ENCODE results near the gene SUFU. TPM values are rescaled to one million over a fixed set of nuclear protein-coding genes. Genes with fewer than 3 reads are reported as not detected.

The SUFU gene
- total and polyA plus RNA-seq, 2 of the 8 experiments (the other 6 are each of a cell fraction or from before 2014, with no cell fraction given) = 7.0 to 10.8 TPM

GRCh38 chr10:102613286-102613685, 109.5 kb downstream of the SUFU start:
- no peak overlapping the region for H3K23ac ChIP-seq (ENCODE audit: insufficient read length)
- no peak overlapping the region for H2BK20ac ChIP-seq (ENCODE audit: low read length)
- H3K4me2 ChIP-seq (ENCODE audit: insufficient read depth in 1 of 2, low read depth in 2 of 2, low read length in 2 of 2) = no peak overlapping the region
- no peak overlapping the region for H2AFZ ChIP-seq (ENCODE audit: low read length)
- H3K56ac ChIP-seq (replicated peaks; ENCODE audit: insufficient read length, low read depth, low read length) = no peak overlapping the region
- H3K27me3 ChIP-seq (replicated peaks in 1 of 4; ENCODE audit: control insufficient read depth in 3 of 4, extremely low read depth in 1 of 4, insufficient read depth in 3 of 4, low read length in 3 of 4) = no peaks in the 10 kb centered on the region
- H3K23me2 ChIP-seq (ENCODE audit: low read depth, low read length) = no peaks in the 10 kb centered on the region
- H2BK12ac ChIP-seq (ENCODE audit: low read depth, low read length) = no peak overlapping the region
- peaks cover 0 to 6% (median 2%) of the 10 kb centered on the region in 4 experiments; a peak in 1 of 7 replicates for H3K4me1 ChIP-seq (replicated peaks in 1 of 4; ENCODE audit: control insufficient read depth in 3 of 4, insufficient read depth in 4 of 4, low read length in 3 of 4)
- no peak overlapping the region for H3K27ac ChIP-seq (ENCODE audit: low read depth, low read length)
- ChIA-PET POLR2A (ENCODE audit: partially characterized antibody) (interaction anchor here (1.0 to 2.5 kb wide), 3 partner anchors 15 to 31 kb away, joined by 4 to 11 read pairs (median 4); partner anchors contain the start of gene TRIM8), CTCF (ENCODE audit: partially characterized antibody) (interaction anchor here (0.9 to 8.9 kb wide), 10 partner anchors 8 to 384 kb away, joined by 3 to 160 read pairs (median 6); partner anchors contain the start of gene TRIM8)
- no peak overlapping the region for H2BK15ac ChIP-seq (ENCODE audit: low read length)
- H4K8ac ChIP-seq (ENCODE audit: extremely low read depth, insufficient read depth, low read length) = no peak overlapping the region
- WGBS, 2 experiments (ENCODE audit: extremely low coverage in 1 of 2, insufficient coverage in 1 of 2, insufficient read length in 1 of 2, insufficient replicate concordance in 2 of 2, low coverage in 1 of 2, low lambda C conversion rate in 2 of 2, missing lambda C conversion rate in 1 of 2) = 93% methylated on average over 7 of the region's 7 CpGs; no CpG with 5 or more reads in 1 of the 2 experiments
- H3K36me3 ChIP-seq (ENCODE audit: control insufficient read depth in 2 of 4, insufficient read depth in 4 of 4, low read length in 3 of 4) = peaks cover 0 to 3% (median 0%) of the 10 kb centered on the region in 4 experiments; a peak in 2 of 8 replicates
- H2AK5ac ChIP-seq (ENCODE audit: low read depth, low read length) = no peak overlapping the region
- no peak overlapping the region for H3K18ac ChIP-seq (ENCODE audit: extremely low read depth, low read length)
- DNase-seq (ENCODE audit: low read depth in 1 of 2, low spot score in 2 of 2) (no peak), FAIRE-seq (no peak)
- no peaks in the 10 kb centered on the region for H3K9me3 ChIP-seq (ENCODE audit: insufficient read depth in 2 of 2, low read depth in 1 of 2, low read length in 1 of 2)
- H4K5ac ChIP-seq (ENCODE audit: insufficient read length, low read depth, low read length) = no peak overlapping the region
- H3K4ac ChIP-seq (replicated peaks; ENCODE audit: insufficient read length, low read depth, low read length) = no peak overlapping the region
- no peaks in the 10 kb centered on the region for H3K79me2 ChIP-seq (ENCODE audit: control insufficient read depth in 1 of 2, insufficient read depth in 2 of 2, low read length in 2 of 2)
- H3K4me3 ChIP-seq (ENCODE audit: extremely low read depth in 1 of 4, insufficient read depth in 2 of 4, low read depth in 3 of 4, low read length in 4 of 4) = no peak overlapping the region
- no peaks in the 10 kb centered on the region for H4K20me1 ChIP-seq (replicated peaks in 1 of 2; ENCODE audit: control insufficient read depth in 1 of 2, insufficient read depth in 2 of 2, low read length in 2 of 2)
- no peak overlapping the region for H2BK120ac ChIP-seq (replicated peaks; ENCODE audit: low read depth, low read length)
- no peak overlapping the region for H2BK5ac ChIP-seq (ENCODE audit: low read depth, low read length)
- H4K91ac ChIP-seq (replicated peaks; ENCODE audit: insufficient read length, low read length) = no peak overlapping the region
- no peak overlapping the region for H3K14ac ChIP-seq (ENCODE audit: insufficient read length)
- H3K79me1 ChIP-seq (ENCODE audit: low read depth, low read length) = no peaks in the 10 kb centered on the region; the same call in 1 of the 2 replicates
- H3K9ac ChIP-seq (replicated peaks in 1 of 4; ENCODE audit: extremely low read depth in 1 of 4, low read depth in 3 of 4, low read length in 3 of 4) = no peak overlapping the region
- TF ChIP-seq SAP30 (IDR thresholded peaks at IDR 0.05; ENCODE audit: insufficient read depth, insufficient replicate concordance, low read length) (no peak), RXRA (IDR thresholded peaks at IDR 0.05; ENCODE audit: insufficient read depth, low read depth, low read length) (no peak), KDM4A (IDR thresholded peaks at IDR 0.05; ENCODE audit: low read depth, low read length, severe bottlenecking) (no peak), JUN (IDR thresholded peaks at IDR 0.05; ENCODE audit: low read depth, low read length) (no peak), SP4 (IDR thresholded peaks at IDR 0.05; ENCODE audit: low read length) (no peak), RFX5 (IDR thresholded peaks at IDR 0.05; ENCODE audit: borderline replicate concordance, low read depth, low read length) (no peak), EGR1 (IDR thresholded peaks at IDR 0.05; ENCODE audit: borderline replicate concordance, low read depth, low read length) (no peak), SRF (IDR thresholded peaks at IDR 0.05; ENCODE audit: low read depth, low read length) (no peak), BCL11A (IDR thresholded peaks at IDR 0.05; ENCODE audit: low read depth in 2 of 2, low read length in 2 of 2) (no peak), POU5F1 (IDR thresholded peaks at IDR 0.05; ENCODE audit: low read depth, low read length) (no peak), KDM5A (IDR thresholded peaks at IDR 0.05; ENCODE audit: low read length) (no peak), RNF2 (IDR thresholded peaks at IDR 0.05; ENCODE audit: borderline replicate concordance, low read depth, low read length, missing control alignments, poor library complexity, severe bottlenecking) (no peak), SP1 (IDR thresholded peaks at IDR 0.05; ENCODE audit: low read depth, low read length) (no peak), POLR2A (IDR thresholded peaks at IDR 0.05; ENCODE audit: control extremely low read depth in 1 of 2, low read depth in 2 of 2, low read length in 2 of 2) (no peak), SIRT6 (IDR thresholded peaks at IDR 0.05; ENCODE audit: low read length) (no peak)

Data from H1 (cell line).